NCI-H1105 treated with DMSO at 0.1 percent for 48 hours (cell line): ENCODE measurements around the gene CSHL1.
"Not testable (repeated sequence)": the region's sequence is repeated elsewhere in the genome, so short reads cannot be mapped to it uniquely, and the experiment has no call there.

ENCODE experiments used
- DNase-seq: peaks from one replicate; lab custom pipeline; 2025; lab: John Stamatoyannopoulos, UW

CSHL1 gene

GRCh38 chr17:63882626-63883126 is 28.4 kb downstream of the CSHL1 start:
- not testable (repeated sequence) for DNase-seq

DNA sequence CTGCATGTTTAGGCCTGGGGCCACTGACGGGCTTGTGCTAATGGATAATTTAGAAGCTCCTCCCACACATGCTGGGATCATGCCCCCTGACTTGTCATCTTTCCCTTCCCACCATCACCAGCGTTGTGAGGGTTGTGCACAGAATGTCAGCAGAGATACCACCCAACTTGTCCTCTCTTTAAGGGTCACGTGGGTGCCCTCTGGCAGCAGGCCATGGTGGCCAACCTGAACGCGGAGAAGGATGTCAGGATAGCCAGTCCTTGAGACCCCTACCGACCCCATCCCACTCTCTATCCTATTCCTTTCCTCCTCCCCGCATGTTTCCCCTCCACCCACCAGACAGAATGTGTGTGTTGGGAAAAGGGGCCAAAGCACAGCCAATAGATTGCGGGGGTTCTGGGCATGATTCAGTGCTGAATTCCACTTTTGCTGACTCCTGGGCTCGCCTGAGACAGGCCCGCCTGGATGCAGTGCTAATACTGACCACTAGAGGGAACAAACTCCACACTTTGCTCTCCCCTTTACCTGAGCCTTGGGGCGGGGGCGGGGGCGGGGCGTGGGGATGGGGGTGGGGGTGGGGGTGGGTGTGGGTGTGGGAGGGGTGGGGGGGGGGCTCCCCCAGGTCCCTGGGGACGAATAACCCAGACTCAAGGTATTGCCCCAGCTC is 29.0 kb downstream of the CSHL1 start, which contains the start of gene GH2:
Gene GH2, minus strand, starts transcription at position 10 of the 667 bp plus-strand sequence. CDS start 143 bp downstream, outside the sequence.
- no peak for DNase-seq

DNA sequence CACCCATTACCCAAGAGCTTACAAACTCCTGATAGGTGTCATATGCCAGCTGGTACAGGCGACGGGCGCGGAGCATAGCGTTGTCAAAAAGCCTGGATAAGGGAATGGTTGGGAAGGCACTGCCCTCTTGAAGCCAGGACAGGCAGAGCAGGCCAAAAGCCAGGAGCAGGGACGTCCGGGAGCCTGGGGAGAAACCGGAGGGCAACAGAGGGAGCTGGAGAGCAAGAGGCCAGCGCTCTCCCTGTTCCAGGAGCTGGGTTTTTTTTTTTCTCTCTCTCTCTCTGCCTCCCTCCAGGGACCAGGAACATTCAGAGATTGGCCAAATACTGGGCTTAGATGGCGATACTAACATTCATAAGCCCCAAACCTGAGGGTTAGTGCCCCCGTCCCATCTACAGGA is 29.7 kb downstream of the CSHL1 start:
- not testable (repeated sequence) for DNase-seq

DNA sequence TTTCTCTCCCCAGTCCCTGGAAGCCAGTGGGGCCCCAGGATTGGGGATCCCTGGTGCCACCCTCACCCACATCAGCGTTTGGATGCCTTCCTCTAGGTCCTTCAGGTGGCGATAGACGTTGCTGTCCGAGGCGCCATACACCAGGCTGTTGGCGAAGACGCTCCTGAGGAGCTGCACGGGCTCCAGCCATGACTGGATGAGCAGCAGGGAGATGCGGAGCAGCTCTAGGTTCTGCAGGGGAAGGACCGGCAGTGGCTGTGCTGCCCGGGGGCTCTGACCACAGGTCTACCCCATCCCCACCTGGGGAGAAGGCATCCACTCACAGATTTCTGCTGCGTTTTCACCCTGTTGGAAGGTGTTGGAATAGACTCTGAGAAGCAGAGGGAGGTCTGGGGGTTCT is 30.4 kb downstream of the CSHL1 start:
- no peak for DNase-seq

- DNase-seq, result not testable (repeated sequence)
These were observed 32.6 kb downstream of the CSHL1 start for GRCh38 chr17:63878413-63878812.

- not testable (repeated sequence) for DNase-seq
These were observed 36.4 kb downstream of the CSHL1 start for GRCh38 chr17:63874693-63875092.

GRCh38 chr17:63874061-63874626 is 36.9 kb downstream of the CSHL1 start:
- DNase-seq, result not testable (repeated sequence)

GRCh38 chr17:63873577-63873976 is 37.5 kb downstream of the CSHL1 start, which contains the start of gene CSH2:
CSH2 (minus strand) TSS chr17:63873677; CDS start chr17:63873614, 63 bp downstream.
- not testable (repeated sequence) for DNase-seq

GRCh38 chr17:63871646-63872365 is 39.3 kb downstream of the CSHL1 start:
- DNase-seq, result not testable (repeated sequence)

DNA sequence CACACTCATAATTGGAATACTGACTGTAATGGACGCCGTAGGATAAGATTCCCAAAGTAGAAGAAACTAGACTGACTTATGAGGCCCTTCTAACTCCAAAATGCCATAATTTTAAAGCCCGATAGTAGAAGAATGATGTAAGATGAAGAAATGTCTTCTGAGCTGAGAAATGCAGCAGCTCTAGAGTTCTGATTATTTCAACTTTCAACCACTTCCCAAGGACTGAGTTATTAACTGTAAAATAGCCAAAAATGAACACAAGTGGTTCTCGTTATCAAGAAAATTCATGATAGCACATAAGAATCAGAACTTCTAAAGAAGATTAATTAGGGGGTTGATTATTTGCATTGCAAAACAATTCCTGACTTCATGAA is 40.8 kb downstream of the CSHL1 start:
- DNase-seq, result not testable (repeated sequence)

DNA sequence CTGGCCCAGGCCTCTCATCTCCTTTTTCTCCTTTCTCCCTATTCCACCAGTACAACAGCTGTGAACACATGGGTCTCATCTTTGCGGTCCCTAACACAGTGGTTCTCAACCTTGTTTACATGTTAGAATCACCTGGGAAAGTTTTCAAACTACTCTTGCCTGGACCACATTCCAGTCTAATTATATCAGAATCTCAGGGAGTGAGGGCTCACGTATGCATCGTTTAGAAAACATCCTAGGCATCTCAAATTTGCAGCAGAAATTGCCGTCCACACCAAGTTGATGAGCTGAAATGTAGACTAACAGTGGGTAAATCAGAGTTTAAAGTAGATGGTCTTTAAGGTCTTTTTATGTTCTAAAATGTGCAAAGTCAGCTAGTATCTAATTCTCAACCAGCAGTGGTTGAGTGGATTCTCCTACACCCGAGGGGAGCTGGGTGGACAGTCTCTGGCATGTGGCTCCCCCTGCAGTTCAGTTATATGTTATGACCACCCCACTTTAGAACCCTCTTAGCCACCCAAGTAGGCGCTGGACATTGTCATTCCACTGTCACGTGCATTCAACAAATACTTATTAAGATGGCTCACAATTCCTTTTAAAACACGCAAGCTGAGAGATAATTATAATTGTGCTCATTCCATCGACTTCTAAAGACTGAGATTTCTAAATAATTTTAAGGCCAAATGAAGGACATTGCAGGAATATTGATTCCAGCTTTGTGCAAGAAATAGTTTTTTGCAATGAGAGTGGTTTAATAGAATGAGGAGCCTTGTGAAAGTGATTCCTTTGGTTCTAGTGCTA is 41.4 kb downstream of the CSHL1 start:
- not testable (repeated sequence) for DNase-seq

- DNase-seq, result not testable (repeated sequence)
These were observed 44.4 kb downstream of the CSHL1 start for GRCh38 chr17:63866625-63867024.
